WTC11 (cell line): Measurements from ENCODE around the gene ACCSL. TPM values are rescaled to one million over a fixed set of nuclear protein-coding genes. Genes with fewer than 3 reads are reported as not detected.
A peak's percentile ranks its signal among the peaks of the same experiment; 100 is the strongest.

ENCODE experiments used
- ATAC-seq: fragments of 200-7000 bp; cut with Tn5 transposase; 2 replicates; pipeline ENCODE4 v1.10.0; 2021; ENCODE audit warnings: mild to moderate bottlenecking, moderate library complexity
- CTCF ChIA-PET: fragments of 300-600 bp; sonication (Branson Sonifier 250); formaldehyde crosslinking; loops from one replicate; lab custom pipeline; 2021; ENCODE audit warnings: antibody characterized with exemption; lab: Charles Lee
- POLR2A ChIA-PET: fragments of 350-600 bp; sonication (Branson Sonifier 250); formaldehyde crosslinking; loops from one replicate; lab custom pipeline; 2021; ENCODE audit warnings: antibody characterized with exemption; lab: Charles Lee
- DNase-seq: peaks from one replicate; pipeline ENCODE4 v3.0.0; 2021; ENCODE audit warnings: low spot score
- H3K27ac Mint-ChIP-seq: 2 replicates; pipeline ENCODE4 v1.8.0; 2021; ENCODE audit warnings: mixed read lengths
- H3K27me3 Mint-ChIP-seq: 2 replicates; pipeline ENCODE4 v1.8.0; 2021; ENCODE audit warnings: low read depth, mild to moderate bottlenecking, moderate library complexity, mixed read lengths
- H3K36me3 Mint-ChIP-seq: 2 replicates; pipeline ENCODE4 v1.8.0; 2021; ENCODE audit warnings: mixed read lengths
- H3K4me1 Mint-ChIP-seq: 2 replicates; pipeline ENCODE4 v1.8.0; 2022; ENCODE audit warnings: mixed read lengths
- H3K4me3 Mint-ChIP-seq: 2 replicates; pipeline ENCODE4 v1.8.0; 2021; ENCODE audit warnings: mild to moderate bottlenecking, moderate library complexity, mixed read lengths
- H3K9me3 Mint-ChIP-seq: 2 replicates; pipeline ENCODE4 v1.8.0; 2021; ENCODE audit warnings: mixed read lengths
- CBFB ChIP-seq: sonication (generic); formaldehyde crosslinking; IDR thresholded peaks from 2 replicates; pipeline ENCODE4 v1.8.1; 2022; ENCODE audit warnings: mild to moderate bottlenecking, low read depth, missing genetic modification reagents
- ESRRA ChIP-seq: sonication (generic); formaldehyde crosslinking; IDR thresholded peaks from 2 replicates; pipeline ENCODE4 v1.8.1; 2022; ENCODE audit warnings: mild to moderate bottlenecking, missing genetic modification reagents, borderline replicate concordance
- FOXK1 ChIP-seq: sonication (generic); formaldehyde crosslinking; IDR thresholded peaks from 2 replicates; pipeline ENCODE4 v1.8.0; 2022; ENCODE audit warnings: mild to moderate bottlenecking, moderate library complexity, missing genetic modification reagents
- FOXP4 ChIP-seq: sonication (generic); formaldehyde crosslinking; IDR thresholded peaks from 2 replicates; pipeline ENCODE4 v1.8.0; 2022; ENCODE audit warnings: mild to moderate bottlenecking, missing genetic modification reagents
- KAT7 ChIP-seq: sonication (generic); formaldehyde crosslinking; IDR thresholded peaks from 2 replicates; pipeline ENCODE4 v1.8.1; 2023; ENCODE audit warnings: missing genetic modification reagents, mild to moderate bottlenecking, borderline replicate concordance
- OVOL2 ChIP-seq: fragments of 250-450 bp; sonication (Bioruptor Pico); IDR thresholded peaks from 2 replicates; pipeline ENCODE4 v1.9.0; 2021; ENCODE audit warnings: mild to moderate bottlenecking, borderline replicate concordance
- PRDM15 ChIP-seq: sonication (generic); formaldehyde crosslinking; IDR thresholded peaks from 2 replicates; pipeline ENCODE4 v1.8.0; 2022; ENCODE audit warnings: missing genetic modification reagents
- USF2 ChIP-seq: sonication (generic); formaldehyde crosslinking; IDR thresholded peaks from 2 replicates; pipeline ENCODE4 v1.8.1; 2023; ENCODE audit warnings: mild to moderate bottlenecking, missing genetic modification reagents, moderate library complexity
- ZNF232 ChIP-seq: sonication (generic); formaldehyde crosslinking; IDR thresholded peaks from 2 replicates; pipeline ENCODE4 v1.8.0; 2022; ENCODE audit warnings: mild to moderate bottlenecking, missing genetic modification reagents
- ZNF423 ChIP-seq: fragments of 250-450 bp; sonication (Bioruptor Pico); IDR thresholded peaks from 2 replicates; pipeline ENCODE4 v2.1.2; 2022; ENCODE audit warnings: mild to moderate bottlenecking, moderate library complexity
- ZNF532 ChIP-seq: fragments of 250-450 bp; sonication (Bioruptor Pico); IDR thresholded peaks from 2 replicates; pipeline ENCODE4 v1.9.0; 2021; ENCODE audit warnings: mild to moderate bottlenecking, borderline replicate concordance
- total RNA-seq: library from RNA; stranded (reverse); gene quantifications from 3 replicates; pipeline ENCODE4 v1.2.3, GENCODE V29; 2021
- TF ChIP-seq, protein P1 (sequence below): sonication (generic); formaldehyde crosslinking; IDR thresholded peaks from 2 replicates; pipeline ENCODE4 v1.8.1; 2022; ENCODE audit warnings: mild to moderate bottlenecking, moderate library complexity, missing genetic modification reagents
- TF ChIP-seq, protein P2 (sequence below): sonication (generic); formaldehyde crosslinking; IDR thresholded peaks from 2 replicates; pipeline ENCODE4 v1.8.1; 2023; ENCODE audit warnings: mild to moderate bottlenecking, missing genetic modification reagents
- TF ChIP-seq, protein P3 (sequence below): fragments of 250-450 bp; sonication (Bioruptor Pico); IDR thresholded peaks from 2 replicates; pipeline ENCODE4 v1.9.0; 2021; ENCODE audit warnings: mild to moderate bottlenecking
- TF ChIP-seq, protein P4 (sequence below): sonication (generic); formaldehyde crosslinking; IDR thresholded peaks from 2 replicates; pipeline ENCODE4 v1.8.1; 2022; ENCODE audit warnings: low read depth, missing genetic modification reagents, borderline replicate concordance
- TF ChIP-seq, protein P5 (sequence below): sonication (generic); formaldehyde crosslinking; IDR thresholded peaks from 2 replicates; pipeline ENCODE4 v1.8.1; 2023; ENCODE audit warnings: mild to moderate bottlenecking, missing genetic modification reagents, moderate library complexity
- TF ChIP-seq, protein P6 (sequence below): sonication (generic); formaldehyde crosslinking; IDR thresholded peaks from 2 replicates; pipeline ENCODE4 v1.8.1; 2022; ENCODE audit warnings: mild to moderate bottlenecking, missing genetic modification reagents, moderate library complexity, borderline replicate concordance

ACCSL gene
- total RNA-seq, 1 experiment from 2014 or later, result not detected

DNA sequence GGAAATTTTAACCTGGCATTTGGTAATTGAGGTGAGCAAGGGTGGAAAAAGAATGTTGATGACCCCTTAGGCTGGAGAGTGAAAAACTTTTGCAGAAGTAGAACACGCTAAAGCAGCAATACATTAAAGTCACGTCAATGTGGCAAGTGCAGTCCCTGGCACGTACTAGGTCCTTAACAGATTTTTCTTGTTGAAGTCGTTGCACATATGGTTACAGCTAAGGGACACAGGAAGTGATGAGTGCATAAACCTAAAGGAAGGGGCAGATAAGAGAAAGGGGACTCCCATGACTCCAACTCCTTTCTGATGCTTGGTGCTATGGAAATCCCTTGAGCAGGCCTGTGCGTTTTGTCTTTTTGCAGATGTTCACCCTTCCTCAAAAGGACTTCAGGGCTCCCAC lies 19.5 kb downstream of the ACCSL start:
- POLR2A ChIA-PET, result no interaction called here
- H3K4me3 Mint-ChIP-seq, result peak overlapping the region; percentile 76
- TF ChIP-seq FOXP4 (CRISPR knock-in tag), result no peak
- TF ChIP-seq OVOL2 (CRISPR knock-in tag), result no peak
- TF ChIP-seq, protein P1, sequence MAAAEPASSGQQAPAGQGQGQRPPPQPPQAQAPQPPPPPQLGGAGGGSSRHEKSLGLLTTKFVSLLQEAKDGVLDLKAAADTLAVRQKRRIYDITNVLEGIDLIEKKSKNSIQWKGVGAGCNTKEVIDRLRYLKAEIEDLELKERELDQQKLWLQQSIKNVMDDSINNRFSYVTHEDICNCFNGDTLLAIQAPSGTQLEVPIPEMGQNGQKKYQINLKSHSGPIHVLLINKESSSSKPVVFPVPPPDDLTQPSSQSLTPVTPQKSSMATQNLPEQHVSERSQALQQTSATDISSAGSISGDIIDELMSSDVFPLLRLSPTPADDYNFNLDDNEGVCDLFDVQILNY (CRISPR knock-in tag), result no peak
- TF ChIP-seq, protein P2, sequence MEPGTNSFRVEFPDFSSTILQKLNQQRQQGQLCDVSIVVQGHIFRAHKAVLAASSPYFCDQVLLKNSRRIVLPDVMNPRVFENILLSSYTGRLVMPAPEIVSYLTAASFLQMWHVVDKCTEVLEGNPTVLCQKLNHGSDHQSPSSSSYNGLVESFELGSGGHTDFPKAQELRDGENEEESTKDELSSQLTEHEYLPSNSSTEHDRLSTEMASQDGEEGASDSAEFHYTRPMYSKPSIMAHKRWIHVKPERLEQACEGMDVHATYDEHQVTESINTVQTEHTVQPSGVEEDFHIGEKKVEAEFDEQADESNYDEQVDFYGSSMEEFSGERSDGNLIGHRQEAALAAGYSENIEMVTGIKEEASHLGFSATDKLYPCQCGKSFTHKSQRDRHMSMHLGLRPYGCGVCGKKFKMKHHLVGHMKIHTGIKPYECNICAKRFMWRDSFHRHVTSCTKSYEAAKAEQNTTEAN (CRISPR knock-in tag), result no peak
- TF ChIP-seq ZNF423 (CRISPR knock-in tag), result no peak
- TF ChIP-seq ZNF232 (CRISPR knock-in tag), result no peak
- TF ChIP-seq, protein P3, sequence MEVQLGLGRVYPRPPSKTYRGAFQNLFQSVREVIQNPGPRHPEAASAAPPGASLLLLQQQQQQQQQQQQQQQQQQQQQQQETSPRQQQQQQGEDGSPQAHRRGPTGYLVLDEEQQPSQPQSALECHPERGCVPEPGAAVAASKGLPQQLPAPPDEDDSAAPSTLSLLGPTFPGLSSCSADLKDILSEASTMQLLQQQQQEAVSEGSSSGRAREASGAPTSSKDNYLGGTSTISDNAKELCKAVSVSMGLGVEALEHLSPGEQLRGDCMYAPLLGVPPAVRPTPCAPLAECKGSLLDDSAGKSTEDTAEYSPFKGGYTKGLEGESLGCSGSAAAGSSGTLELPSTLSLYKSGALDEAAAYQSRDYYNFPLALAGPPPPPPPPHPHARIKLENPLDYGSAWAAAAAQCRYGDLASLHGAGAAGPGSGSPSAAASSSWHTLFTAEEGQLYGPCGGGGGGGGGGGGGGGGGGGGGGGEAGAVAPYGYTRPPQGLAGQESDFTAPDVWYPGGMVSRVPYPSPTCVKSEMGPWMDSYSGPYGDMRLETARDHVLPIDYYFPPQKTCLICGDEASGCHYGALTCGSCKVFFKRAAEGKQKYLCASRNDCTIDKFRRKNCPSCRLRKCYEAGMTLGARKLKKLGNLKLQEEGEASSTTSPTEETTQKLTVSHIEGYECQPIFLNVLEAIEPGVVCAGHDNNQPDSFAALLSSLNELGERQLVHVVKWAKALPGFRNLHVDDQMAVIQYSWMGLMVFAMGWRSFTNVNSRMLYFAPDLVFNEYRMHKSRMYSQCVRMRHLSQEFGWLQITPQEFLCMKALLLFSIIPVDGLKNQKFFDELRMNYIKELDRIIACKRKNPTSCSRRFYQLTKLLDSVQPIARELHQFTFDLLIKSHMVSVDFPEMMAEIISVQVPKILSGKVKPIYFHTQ (CRISPR knock-in tag), result no peak
- no peak for TF ChIP-seq USF2 (CRISPR knock-in tag)
- TF ChIP-seq, protein P4, sequence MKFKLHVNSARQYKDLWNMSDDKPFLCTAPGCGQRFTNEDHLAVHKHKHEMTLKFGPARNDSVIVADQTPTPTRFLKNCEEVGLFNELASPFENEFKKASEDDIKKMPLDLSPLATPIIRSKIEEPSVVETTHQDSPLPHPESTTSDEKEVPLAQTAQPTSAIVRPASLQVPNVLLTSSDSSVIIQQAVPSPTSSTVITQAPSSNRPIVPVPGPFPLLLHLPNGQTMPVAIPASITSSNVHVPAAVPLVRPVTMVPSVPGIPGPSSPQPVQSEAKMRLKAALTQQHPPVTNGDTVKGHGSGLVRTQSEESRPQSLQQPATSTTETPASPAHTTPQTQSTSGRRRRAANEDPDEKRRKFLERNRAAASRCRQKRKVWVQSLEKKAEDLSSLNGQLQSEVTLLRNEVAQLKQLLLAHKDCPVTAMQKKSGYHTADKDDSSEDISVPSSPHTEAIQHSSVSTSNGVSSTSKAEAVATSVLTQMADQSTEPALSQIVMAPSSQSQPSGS (CRISPR knock-in tag), result no peak
- TF ChIP-seq, protein P5, sequence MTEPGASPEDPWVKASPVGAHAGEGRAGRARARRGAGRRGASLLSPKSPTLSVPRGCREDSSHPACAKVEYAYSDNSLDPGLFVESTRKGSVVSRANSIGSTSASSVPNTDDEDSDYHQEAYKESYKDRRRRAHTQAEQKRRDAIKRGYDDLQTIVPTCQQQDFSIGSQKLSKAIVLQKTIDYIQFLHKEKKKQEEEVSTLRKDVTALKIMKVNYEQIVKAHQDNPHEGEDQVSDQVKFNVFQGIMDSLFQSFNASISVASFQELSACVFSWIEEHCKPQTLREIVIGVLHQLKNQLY (CRISPR knock-in tag), result no peak
- no peak for TF ChIP-seq KAT7 (CRISPR knock-in tag)
- no peak for TF ChIP-seq FOXK1 (CRISPR knock-in tag)
- TF ChIP-seq, protein P6, sequence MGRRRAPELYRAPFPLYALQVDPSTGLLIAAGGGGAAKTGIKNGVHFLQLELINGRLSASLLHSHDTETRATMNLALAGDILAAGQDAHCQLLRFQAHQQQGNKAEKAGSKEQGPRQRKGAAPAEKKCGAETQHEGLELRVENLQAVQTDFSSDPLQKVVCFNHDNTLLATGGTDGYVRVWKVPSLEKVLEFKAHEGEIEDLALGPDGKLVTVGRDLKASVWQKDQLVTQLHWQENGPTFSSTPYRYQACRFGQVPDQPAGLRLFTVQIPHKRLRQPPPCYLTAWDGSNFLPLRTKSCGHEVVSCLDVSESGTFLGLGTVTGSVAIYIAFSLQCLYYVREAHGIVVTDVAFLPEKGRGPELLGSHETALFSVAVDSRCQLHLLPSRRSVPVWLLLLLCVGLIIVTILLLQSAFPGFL, result no peak
- TF ChIP-seq ZNF532, result no peak
- TF ChIP-seq CBFB, result no peak
- no peak for TF ChIP-seq PRDM15 (CRISPR knock-in tag)
- no peak for TF ChIP-seq ESRRA (CRISPR knock-in tag)

More for the DNA sequence above, 19.5 kb downstream of the ACCSL start:
- peaks cover 36% of the 10 kb centered on the region for H3K4me1 Mint-ChIP-seq
- DNase-seq (no peak), ATAC-seq (no peak)
- H3K27ac Mint-ChIP-seq, result no peak overlapping the region
- CTCF ChIA-PET, result interaction anchor here (0.8 to 2.5 kb wide), 7 partner anchors 9 to 178 kb away, joined by 3 to 13 read pairs (median 4); partner anchors contain the start of gene EXT2
- no peaks in the 10 kb centered on the region for H3K9me3 Mint-ChIP-seq
- H3K36me3 Mint-ChIP-seq, result no peaks in the 10 kb centered on the region
- H3K27me3 Mint-ChIP-seq, result peaks cover 10% of the 10 kb centered on the region
